ENCODE measurements around the gene GYPA.
"Not testable (repeated sequence)": the region's sequence is repeated elsewhere in the genome, so short reads cannot be mapped to it uniquely, and the experiment has no call there.

GYPA gene

DNA sequence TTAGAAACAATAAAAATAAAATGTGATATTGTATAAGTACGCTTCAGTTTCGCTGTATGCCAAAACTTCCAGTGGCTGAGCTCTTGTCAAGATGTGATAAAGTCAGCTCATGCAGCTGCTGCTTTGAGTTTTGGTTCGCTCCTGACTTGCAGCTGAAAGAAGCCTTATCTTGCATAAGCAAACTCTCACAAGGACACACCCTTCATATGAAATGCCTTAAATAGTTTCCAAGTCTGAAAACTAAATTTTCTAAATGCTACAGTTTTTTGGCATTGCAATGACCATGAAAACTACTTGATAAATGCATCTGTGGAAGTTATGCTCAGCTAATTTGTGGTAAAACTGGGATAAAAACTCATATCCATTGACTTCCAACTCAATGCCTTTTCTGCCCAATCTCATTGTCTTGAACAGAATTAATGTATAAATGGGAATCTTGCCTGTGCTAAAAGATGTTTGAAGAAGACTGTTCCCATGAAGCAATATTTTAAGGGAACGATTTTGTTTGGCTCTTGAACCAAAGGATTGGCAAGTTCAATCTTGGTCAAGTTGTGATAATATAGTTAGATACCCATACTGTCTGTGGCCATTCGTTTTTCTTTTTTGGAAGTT lies 11.7 kb downstream of the GYPA start:
- DNase-seq (ENCODE audit: low spot score): not testable (repeated sequence)

GRCh38 chr4:144125109-144125508 lies 15.4 kb downstream of the GYPA start:
- not testable (repeated sequence) for DNase-seq (ENCODE audit: low spot score)

GRCh38 chr4:144123982-144124635 lies 16.4 kb downstream of the GYPA start:
- not testable (repeated sequence) for DNase-seq (ENCODE audit: low spot score)

DNA sequence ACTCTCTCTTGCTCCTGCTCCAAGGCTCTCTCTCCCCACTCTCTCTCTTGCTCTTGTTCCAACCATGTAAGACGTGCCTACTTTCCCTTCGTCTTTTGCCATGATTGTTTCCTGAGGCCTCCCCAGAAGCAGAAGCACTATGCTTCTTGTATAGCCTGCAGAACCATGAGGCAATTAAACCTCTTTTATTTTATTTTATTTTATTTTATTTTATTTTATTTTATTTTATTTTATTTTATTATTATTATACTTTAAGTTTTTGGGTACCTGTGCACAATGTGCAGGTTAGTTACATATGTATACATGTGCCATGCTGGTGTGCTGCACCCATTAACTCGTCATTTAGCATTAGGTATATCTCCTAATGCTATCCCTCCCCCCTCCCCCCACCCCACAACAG lies 17.2 kb downstream of the GYPA start:
- not testable (repeated sequence) for DNase-seq (ENCODE audit: low spot score)

DNA sequence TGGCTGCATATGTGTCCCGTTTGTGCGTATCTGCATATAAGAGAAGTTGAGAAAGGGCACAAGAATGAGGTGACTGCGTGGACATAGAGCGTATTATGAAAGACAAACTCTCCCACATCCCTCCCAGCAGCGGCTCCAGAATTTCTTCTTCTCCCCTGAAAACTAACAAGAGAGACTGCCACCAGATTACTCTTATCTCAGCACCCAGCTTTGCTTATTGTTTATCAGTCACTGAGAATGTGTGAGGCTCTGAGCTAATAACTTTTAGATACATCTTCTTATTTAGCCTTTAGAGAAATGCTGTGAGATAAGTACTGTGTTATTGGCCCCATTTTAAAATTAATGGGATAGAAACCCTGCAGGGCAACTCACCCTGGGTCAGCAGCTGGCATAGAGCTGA lies 20.8 kb downstream of the GYPA start:
- DNase-seq (ENCODE audit: low spot score): not testable (repeated sequence)

DNA sequence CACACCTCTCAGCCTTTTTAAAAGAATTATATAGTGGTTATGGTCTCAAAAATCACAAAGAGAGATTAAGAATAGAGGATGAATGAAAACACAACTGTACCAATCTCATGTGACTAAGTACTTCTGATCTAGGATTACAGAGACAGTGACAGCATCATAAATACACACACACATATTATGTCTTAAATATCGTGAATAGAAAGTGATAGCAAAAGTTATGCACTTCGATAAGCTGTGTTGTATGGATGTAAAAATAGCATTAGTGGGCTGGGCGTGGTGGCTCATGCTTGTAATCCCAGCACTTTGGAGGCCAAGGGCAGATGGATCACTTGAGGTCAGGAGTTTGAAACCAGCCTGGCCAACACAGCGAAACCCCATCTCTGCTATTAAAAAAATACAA lies 25.0 kb downstream of the GYPA start:
- no peak for DNase-seq (ENCODE audit: low spot score)

GRCh38 chr4:144113546-144113945 lies 27.0 kb downstream of the GYPA start:
- DNase-seq (ENCODE audit: low spot score): no peak

DNA sequence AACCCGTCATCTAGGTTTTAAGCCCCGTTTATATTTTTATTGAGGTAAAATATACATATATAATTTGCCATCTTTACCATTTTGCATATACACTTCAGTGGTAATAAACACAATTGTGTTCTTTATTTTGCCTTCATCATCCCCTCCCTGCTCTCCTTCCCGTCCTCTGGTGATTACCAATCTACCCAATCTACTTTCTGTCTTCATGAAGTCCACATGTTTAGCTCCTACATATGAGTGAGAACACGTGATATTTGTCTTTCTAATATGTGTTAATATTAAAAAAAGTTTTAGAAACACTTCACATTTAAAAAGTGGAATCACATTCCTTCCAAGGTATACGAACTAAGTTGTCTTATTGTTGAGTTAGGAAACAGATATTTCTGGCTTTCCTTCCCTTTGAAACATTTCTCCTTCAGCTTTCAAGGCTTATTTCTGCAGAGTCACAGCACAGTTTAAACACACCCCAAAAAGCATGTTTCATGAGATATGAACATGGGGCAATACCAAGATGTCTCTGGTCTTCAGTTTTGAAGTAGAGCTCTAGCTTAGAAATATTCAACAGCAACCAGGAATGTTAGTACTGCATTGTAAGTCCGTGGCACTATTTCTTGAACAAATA lies 35.9 kb downstream of the GYPA start:
- no peak for DNase-seq (ENCODE audit: low spot score)

DNA sequence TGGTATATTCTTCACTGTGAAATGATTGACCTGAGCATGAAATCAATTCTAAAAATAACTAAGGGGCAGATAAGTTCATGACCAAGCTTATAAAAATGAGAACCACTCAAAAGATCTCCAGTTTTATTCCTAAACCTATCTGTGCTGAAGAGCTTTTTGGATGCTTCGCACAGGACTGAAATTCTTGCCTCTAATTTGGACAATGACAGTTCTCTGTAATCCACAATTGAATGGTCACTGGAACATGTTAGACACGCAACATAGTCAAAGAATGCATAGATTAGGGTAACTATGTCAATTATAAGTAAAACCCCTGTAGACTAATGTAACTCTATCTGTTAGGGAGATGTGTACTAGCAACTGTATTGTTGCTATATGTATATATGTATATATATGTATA lies 42.7 kb downstream of the GYPA start:
- DNase-seq (ENCODE audit: low spot score): not testable (repeated sequence)

DNA sequence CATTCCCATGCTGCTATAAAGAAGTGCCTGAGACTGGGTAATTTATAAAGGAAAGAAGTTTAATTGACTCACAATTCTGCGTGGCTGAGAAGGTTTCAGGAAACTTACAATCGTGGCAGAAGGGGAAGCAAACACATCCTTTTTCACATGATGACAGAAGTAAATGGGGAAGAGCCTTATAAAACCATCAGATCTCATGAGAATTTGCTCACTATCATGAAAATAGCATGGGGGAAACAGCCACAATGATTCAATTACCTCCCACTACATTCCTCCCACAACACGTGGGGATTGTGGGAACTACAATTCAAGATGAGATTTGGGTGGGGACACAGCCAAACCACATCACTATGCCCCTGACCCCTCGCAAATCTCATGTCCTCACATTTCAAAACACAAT lies 46.5 kb downstream of the GYPA start:
- not testable (repeated sequence) for DNase-seq (ENCODE audit: low spot score)

GRCh38 chr4:144091181-144091580 lies 49.3 kb downstream of the GYPA start:
- DNase-seq (ENCODE audit: low spot score): not testable (repeated sequence)

- no peak for DNase-seq (ENCODE audit: low spot score)
Observed at GRCh38 chr4:144090744-144091143, 49.8 kb downstream of the GYPA start.

GRCh38 chr4:144082053-144082452 lies 58.5 kb downstream of the GYPA start:
- DNase-seq (ENCODE audit: low spot score): not testable (repeated sequence)

GRCh38 chr4:144080135-144080534 lies 60.4 kb downstream of the GYPA start:
- not testable (repeated sequence) for DNase-seq (ENCODE audit: low spot score)

DNA sequence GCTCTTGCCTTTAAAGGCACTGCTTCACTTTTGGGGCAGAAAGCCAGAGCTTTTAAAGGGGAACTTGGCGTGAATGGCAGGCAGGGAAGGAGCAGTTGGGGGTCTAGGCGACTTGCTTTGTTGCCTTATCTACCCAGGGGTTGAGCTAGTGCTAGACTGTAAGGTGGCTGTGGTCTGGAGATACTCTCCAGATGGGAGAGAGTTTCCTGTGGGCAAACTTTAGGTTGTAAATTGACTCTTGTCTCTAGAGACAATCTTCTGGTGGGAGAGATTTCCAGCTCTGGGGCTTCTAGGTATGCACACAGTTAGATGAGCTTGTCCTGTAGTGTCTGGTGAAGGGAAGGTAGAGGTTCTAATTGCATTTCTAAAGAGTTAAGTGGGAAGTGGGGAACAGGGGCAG lies 61.8 kb downstream of the GYPA start:
- not testable (repeated sequence) for DNase-seq (ENCODE audit: low spot score)

DNA sequence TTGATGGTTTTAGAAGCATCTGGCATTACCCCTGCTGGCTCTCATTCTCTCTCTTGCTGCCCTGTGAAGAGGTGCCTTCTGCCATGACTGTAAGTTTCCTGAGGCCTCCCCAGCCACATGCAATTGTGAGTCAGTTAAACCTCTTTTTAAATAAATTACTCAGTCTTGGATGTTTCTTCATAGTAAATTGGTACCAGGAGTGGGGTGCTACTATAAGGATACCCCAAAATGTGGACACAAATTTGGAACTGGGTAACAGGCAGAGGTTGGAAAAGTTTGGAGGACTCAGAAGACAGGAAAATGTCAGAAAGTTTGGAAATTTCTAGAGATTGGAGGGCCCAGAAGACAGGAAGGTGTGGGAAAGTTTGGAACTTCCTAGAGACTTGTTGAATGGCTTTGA lies 79.0 kb downstream of the GYPA start:
- not testable (repeated sequence) for DNase-seq (ENCODE audit: low spot score)

GRCh38 chr4:144060234-144060859 lies 80.2 kb downstream of the GYPA start:
- not testable (repeated sequence) for DNase-seq (ENCODE audit: low spot score)

All from CD4-positive, alpha-beta T cell treated with Interleukin-6 at 100 ng/mL for 8 hours (primary cell).